ENCODE results near the gene OR2K2. TPM values are rescaled to one million over a fixed set of nuclear protein-coding genes. Genes with fewer than 3 reads are reported as not detected.

OR2K2 gene
- total RNA-seq, 2 donors from 2014 or later, result not detected

DNA sequence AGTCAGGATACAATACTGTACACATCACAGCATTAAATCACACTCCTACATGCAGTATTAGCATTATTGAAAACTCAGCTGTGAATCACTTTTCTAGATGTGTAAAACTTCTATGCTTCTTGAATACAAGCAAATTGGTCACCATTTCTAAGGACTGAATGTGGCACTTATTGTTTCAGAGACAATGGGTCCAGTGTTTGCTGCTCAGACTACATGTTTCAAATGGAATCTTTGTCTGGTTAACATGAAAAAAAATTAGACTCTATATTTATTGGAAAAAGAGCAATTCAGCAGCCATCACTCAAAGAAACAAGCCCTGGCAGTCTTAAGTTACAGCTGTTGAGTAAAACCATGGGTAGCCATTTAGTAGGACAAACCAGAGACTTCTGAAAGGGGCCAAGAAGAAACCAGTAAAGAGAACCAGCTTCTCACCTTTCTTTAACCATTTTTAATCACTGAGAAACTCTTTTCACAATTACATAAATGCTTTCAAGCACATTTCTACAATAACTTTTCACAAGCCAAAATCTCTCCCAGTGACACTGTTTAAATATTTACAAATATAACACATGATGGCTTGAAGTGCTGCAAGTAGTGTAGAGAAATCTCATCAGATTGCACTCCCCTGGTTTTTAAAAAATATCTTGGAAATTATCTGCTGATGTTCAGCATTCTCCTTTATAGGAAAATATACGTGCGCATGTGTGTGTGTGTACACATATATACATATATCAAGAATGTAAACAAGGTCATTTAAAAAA lies 35.2 kb downstream of the OR2K2 start:
- H3K9me3 ChIP-seq (ENCODE audit: control insufficient read depth, low read length), result peaks cover 7% of the 10 kb centered on the region
- no peak for DNase-seq
- H3K27me3 ChIP-seq (ENCODE audit: control insufficient read depth, insufficient read depth, low read length, poor library complexity, severe bottlenecking), result no peaks in the 10 kb centered on the region
- 100% methylated on average over 1 of the region's 2 CpGs; no CpG with 5 or more reads in 1 of the 2 experiments for WGBS, 2 experiments (ENCODE audit: insufficient coverage in 1 of 2, insufficient read length in 1 of 2)
- no peak overlapping the region for H3K9ac ChIP-seq (ENCODE audit: extremely low read depth, low read length, poor library complexity, severe bottlenecking)
- H3K4me1 ChIP-seq (ENCODE audit: control insufficient read depth, insufficient read depth, low read length), result no peaks in the 10 kb centered on the region
- no peak overlapping the region for H3K4me3 ChIP-seq (ENCODE audit: low read length)
- no peaks in the 10 kb centered on the region for H3K36me3 ChIP-seq (ENCODE audit: control insufficient read depth, insufficient read depth, low read length)
- Mint-ChIP-seq H3K4me1 (peaks cover 7% of the 10 kb centered on the region), H3K36me3 (ENCODE audit: low read depth) (no peaks in the 10 kb centered on the region), H3K4me3 (no peak overlapping the region), H3K9me3 (peaks cover 2% of the 10 kb centered on the region), H3K27ac (no peak overlapping the region), H3K27me3 (ENCODE audit: insufficient read depth) (no peaks in the 10 kb centered on the region)
- no peak overlapping the region for H3K27ac ChIP-seq (ENCODE audit: low read depth, low read length)
- TF ChIP-seq, protein P1, sequence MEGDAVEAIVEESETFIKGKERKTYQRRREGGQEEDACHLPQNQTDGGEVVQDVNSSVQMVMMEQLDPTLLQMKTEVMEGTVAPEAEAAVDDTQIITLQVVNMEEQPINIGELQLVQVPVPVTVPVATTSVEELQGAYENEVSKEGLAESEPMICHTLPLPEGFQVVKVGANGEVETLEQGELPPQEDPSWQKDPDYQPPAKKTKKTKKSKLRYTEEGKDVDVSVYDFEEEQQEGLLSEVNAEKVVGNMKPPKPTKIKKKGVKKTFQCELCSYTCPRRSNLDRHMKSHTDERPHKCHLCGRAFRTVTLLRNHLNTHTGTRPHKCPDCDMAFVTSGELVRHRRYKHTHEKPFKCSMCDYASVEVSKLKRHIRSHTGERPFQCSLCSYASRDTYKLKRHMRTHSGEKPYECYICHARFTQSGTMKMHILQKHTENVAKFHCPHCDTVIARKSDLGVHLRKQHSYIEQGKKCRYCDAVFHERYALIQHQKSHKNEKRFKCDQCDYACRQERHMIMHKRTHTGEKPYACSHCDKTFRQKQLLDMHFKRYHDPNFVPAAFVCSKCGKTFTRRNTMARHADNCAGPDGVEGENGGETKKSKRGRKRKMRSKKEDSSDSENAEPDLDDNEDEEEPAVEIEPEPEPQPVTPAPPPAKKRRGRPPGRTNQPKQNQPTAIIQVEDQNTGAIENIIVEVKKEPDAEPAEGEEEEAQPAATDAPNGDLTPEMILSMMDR (conservative IDR thresholded peaks at IDR 0.05), result no peak

DNA sequence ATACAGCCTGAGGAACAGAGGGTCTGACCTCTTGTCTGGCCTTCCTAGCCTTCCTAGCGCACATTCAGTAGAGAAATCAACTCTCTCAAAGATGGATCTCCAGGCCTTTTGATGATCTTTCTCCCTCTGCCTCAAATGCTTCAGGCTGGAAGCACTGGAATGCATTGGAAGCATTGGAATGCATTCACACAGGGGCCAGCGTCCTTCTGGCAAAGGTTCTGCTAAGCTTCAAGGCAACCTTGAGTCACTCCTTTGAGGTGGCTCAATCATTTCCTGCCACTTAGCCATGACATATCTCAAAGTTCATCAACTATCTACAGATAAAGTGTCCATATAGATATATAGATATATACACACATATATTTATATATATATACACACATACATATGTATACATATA lies 42.9 kb downstream of the OR2K2 start:
- Mint-ChIP-seq H3K36me3 (ENCODE audit: low read depth) (no peaks in the 10 kb centered on the region), H3K27ac (no peak overlapping the region), H3K9me3 (no peaks in the 10 kb centered on the region), H3K27me3 (ENCODE audit: insufficient read depth) (peaks cover 2% of the 10 kb centered on the region), H3K4me3 (no peak overlapping the region), H3K4me1 (peaks cover 5% of the 10 kb centered on the region)
- peak; percentile 58 for DNase-seq
- Histone ChIP-seq H3K9ac (ENCODE audit: extremely low read depth, low read length, poor library complexity, severe bottlenecking) (no peak overlapping the region), H3K36me3 (ENCODE audit: control insufficient read depth, insufficient read depth, low read length) (no peaks in the 10 kb centered on the region), H3K27ac (ENCODE audit: low read depth, low read length) (no peak overlapping the region), H3K4me3 (ENCODE audit: low read length) (no peak overlapping the region), H3K9me3 (ENCODE audit: control insufficient read depth, low read length) (no peaks in the 10 kb centered on the region), H3K27me3 (ENCODE audit: control insufficient read depth, insufficient read depth, low read length, poor library complexity, severe bottlenecking) (no peaks in the 10 kb centered on the region), H3K4me1 (ENCODE audit: control insufficient read depth, insufficient read depth, low read length) (no peaks in the 10 kb centered on the region)
- 82% methylated on average over 2 of the region's 2 CpGs; no CpG with 5 or more reads in 1 of the 2 experiments for WGBS, 2 experiments (ENCODE audit: insufficient coverage in 1 of 2, insufficient read length in 1 of 2)
- TF ChIP-seq, protein P1 (conservative IDR thresholded peaks at IDR 0.05), result no peak

DNA sequence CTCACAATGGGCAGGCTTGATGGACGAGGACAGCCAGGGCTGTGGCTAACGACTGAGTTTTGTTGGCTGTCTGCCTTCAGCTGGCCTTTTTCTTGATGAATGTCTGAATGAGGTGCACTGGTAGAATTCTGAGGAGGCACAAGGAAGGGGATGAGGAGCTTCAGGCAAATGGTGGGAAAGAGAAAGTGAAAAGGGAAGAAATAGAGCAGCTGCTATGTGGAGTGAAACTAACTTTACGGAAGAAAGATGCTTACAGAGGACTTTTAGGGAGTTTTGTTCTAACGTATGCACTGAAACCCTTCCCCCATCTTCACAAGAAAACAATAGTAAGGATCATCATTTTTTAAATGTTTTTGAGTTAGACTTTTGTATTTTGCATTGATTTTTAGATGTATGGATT lies 45.3 kb downstream of the OR2K2 start:
- no peak for DNase-seq
- Mint-ChIP-seq H3K4me3 (no peak overlapping the region), H3K27me3 (ENCODE audit: insufficient read depth) (peaks cover 2% of the 10 kb centered on the region), H3K36me3 (ENCODE audit: low read depth) (no peaks in the 10 kb centered on the region), H3K9me3 (no peaks in the 10 kb centered on the region), H3K27ac (no peak overlapping the region), H3K4me1 (peaks cover 5% of the 10 kb centered on the region)
- Histone ChIP-seq H3K36me3 (ENCODE audit: control insufficient read depth, insufficient read depth, low read length) (no peaks in the 10 kb centered on the region), H3K4me1 (ENCODE audit: control insufficient read depth, insufficient read depth, low read length) (no peaks in the 10 kb centered on the region), H3K9me3 (ENCODE audit: control insufficient read depth, low read length) (no peaks in the 10 kb centered on the region), H3K4me3 (ENCODE audit: low read length) (no peak overlapping the region), H3K27me3 (ENCODE audit: control insufficient read depth, insufficient read depth, low read length, poor library complexity, severe bottlenecking) (no peaks in the 10 kb centered on the region), H3K9ac (ENCODE audit: extremely low read depth, low read length, poor library complexity, severe bottlenecking) (no peak overlapping the region), H3K27ac (ENCODE audit: low read depth, low read length) (no peak overlapping the region)
- 91 to 92% methylated on average over 2 to 4 of the region's 4 CpGs for WGBS, 2 experiments (ENCODE audit: insufficient coverage in 1 of 2, insufficient read length in 1 of 2)
- TF ChIP-seq, protein P1 (conservative IDR thresholded peaks at IDR 0.05), result no peak

All from endodermal cell (in vitro differentiated cells).